A673 (cell line): ENCODE data around the gene CNN1. TPM values are rescaled to one million over a fixed set of nuclear protein-coding genes. Genes with fewer than 3 reads are reported as not detected.
A peak's percentile ranks its signal among the peaks of the same experiment; 100 is the strongest.

Source experiments
- BruUV-seq: library from RNA; stranded (reverse); fragments of 400-500 nt; replicated peaks from 2 replicates; lab custom pipeline; 2021; lab: Mats Ljungman, UMichigan
- CTCF ChIA-PET: fragments of 300-600 bp; sonication (Branson Sonifier 250); formaldehyde crosslinking; loops from one replicate; lab custom pipeline; 2022; ENCODE audit warnings: antibody characterized with exemption; lab: Charles Lee
- POLR2A ChIA-PET: fragments of 300-600 bp; sonication (Branson Sonifier 250); formaldehyde crosslinking; loops from one replicate; lab custom pipeline; 2022; ENCODE audit warnings: antibody characterized with exemption; ENCODE audit not compliant: low non-redundant PET; lab: Charles Lee
- DNase-seq: peaks from one replicate; pipeline ENCODE4 v3.0.0-alpha.2; 2015; ENCODE audit warnings: low spot score
- H3K27ac ChIP-seq: fragments of 200-600 bp; sonication (generic); 2 replicates; pipeline ENCODE4 v1.5.1; 2016; ENCODE audit warnings: mixed run types, low read depth, mild to moderate bottlenecking, mixed read lengths, antibody characterized with exemption, low read length; ENCODE audit not compliant: poor library complexity, severe bottlenecking
- H3K27me3 ChIP-seq: fragments of 200-600 bp; sonication (generic); replicated peaks from 2 replicates; pipeline ENCODE4 v1.6.1; 2017; ENCODE audit warnings: mixed run types, low read depth, mild to moderate bottlenecking, mixed read lengths, antibody characterized with exemption, low read length; ENCODE audit not compliant: insufficient read depth, poor library complexity
- H3K36me3 ChIP-seq: fragments of 200-600 bp; sonication (generic); 2 replicates; pipeline ENCODE4 v1.6.1; 2016; ENCODE audit warnings: mixed run types, mild to moderate bottlenecking, mixed read lengths, antibody characterized with exemption, low read length; ENCODE audit not compliant: insufficient read depth, poor library complexity, severe bottlenecking
- H3K4me1 ChIP-seq: fragments of 200-600 bp; sonication (generic); 2 replicates; pipeline ENCODE4 v1.6.1; 2017; ENCODE audit warnings: mixed run types, mild to moderate bottlenecking, mixed read lengths, antibody characterized with exemption, low read length; ENCODE audit not compliant: insufficient read depth, poor library complexity, severe bottlenecking
- H3K4me3 ChIP-seq: fragments of 200-600 bp; sonication (generic); 2 replicates; pipeline ENCODE4 v1.5.1; 2016; ENCODE audit warnings: low read depth, mixed run types, mild to moderate bottlenecking, mixed read lengths, low read length; ENCODE audit not compliant: poor library complexity, severe bottlenecking
- H3K9me3 ChIP-seq: fragments of 200-600 bp; sonication (generic); 2 replicates; pipeline ENCODE4 v1.6.1; 2016; ENCODE audit warnings: mixed run types, low read depth, mild to moderate bottlenecking, mixed read lengths, antibody characterized with exemption, low read length; ENCODE audit not compliant: poor library complexity, severe bottlenecking
- EZH2 ChIP-seq: fragments of 200-600 bp; sonication (generic); IDR thresholded peaks from 2 replicates; pipeline ENCODE4 v1.6.1; 2017; ENCODE audit warnings: borderline replicate concordance, low read depth, mild to moderate bottlenecking, mixed read lengths, antibody characterized with exemption, low read length; ENCODE audit not compliant: poor library complexity, severe bottlenecking
- intact Hi-C: fragments of 100-400 bp; cut with micrococcal nuclease; formaldehyde crosslinking; loops from one replicate; pipeline ENCODE4 v1.10.0; 2022; ENCODE audit not compliant: unreplicated experiment
- total RNA-seq: library from RNA; stranded (reverse); gene quantifications from 2 replicates; pipeline ENCODE4 v1.2.3, GENCODE V29; 2021
- TF ChIP-seq, protein P1 (sequence below): fragments of 300-800, 200-600 bp; sonication (generic); conservative IDR thresholded peaks from 2 replicates; pipeline ENCODE4 v1.5.1; 2017; ENCODE audit warnings: low read depth, mild to moderate bottlenecking, antibody characterized with exemption, low read length, moderate library complexity, mixed read lengths

The CNN1 gene
- total RNA-seq, 1 experiment from 2014 or later: 0.60 TPM

- ChIA-PET POLR2A (no interaction called here), CTCF (no interaction called here)
- intact Hi-C loops: no loop called here
- no TSS peak for BruUV-seq
- no peak for DNase-seq
- Histone ChIP-seq H3K36me3 (peaks cover 10% of the 10 kb centered on the region), H3K4me3 (no peak overlapping the region), H3K27me3 (no peaks in the 10 kb centered on the region), H3K27ac (no peak overlapping the region), H3K9me3 (no peaks in the 10 kb centered on the region), H3K4me1 (no peaks in the 10 kb centered on the region)
- no peak for TF ChIP-seq EZH2
- TF ChIP-seq, protein P1, sequence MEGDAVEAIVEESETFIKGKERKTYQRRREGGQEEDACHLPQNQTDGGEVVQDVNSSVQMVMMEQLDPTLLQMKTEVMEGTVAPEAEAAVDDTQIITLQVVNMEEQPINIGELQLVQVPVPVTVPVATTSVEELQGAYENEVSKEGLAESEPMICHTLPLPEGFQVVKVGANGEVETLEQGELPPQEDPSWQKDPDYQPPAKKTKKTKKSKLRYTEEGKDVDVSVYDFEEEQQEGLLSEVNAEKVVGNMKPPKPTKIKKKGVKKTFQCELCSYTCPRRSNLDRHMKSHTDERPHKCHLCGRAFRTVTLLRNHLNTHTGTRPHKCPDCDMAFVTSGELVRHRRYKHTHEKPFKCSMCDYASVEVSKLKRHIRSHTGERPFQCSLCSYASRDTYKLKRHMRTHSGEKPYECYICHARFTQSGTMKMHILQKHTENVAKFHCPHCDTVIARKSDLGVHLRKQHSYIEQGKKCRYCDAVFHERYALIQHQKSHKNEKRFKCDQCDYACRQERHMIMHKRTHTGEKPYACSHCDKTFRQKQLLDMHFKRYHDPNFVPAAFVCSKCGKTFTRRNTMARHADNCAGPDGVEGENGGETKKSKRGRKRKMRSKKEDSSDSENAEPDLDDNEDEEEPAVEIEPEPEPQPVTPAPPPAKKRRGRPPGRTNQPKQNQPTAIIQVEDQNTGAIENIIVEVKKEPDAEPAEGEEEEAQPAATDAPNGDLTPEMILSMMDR: no peak
These were observed 24.7 kb upstream of the CNN1 start for GRCh38 chr19:11513946-11514345.

GRCh38 chr19:11519138-11519537, 19.5 kb upstream of the CNN1 start:
- intact Hi-C loops: no loop called here
- CTCF ChIA-PET: no interaction called here

GRCh38 chr19:11528551-11529341, 9.9 kb upstream of the CNN1 start, which contains the start of gene ECSIT:
Gene ECSIT, minus strand, starts transcription at chr19:11529134. Its CDS starts 9,964 bp downstream, at chr19:11519170.
- H3K27me3 ChIP-seq: no peaks in the 10 kb centered on the region
- TSS peak; percentile 73 for BruUV-seq
- intact Hi-C loops: no loop called here
- ChIA-PET POLR2A (no interaction called here), CTCF (interaction anchor here (0.6 kb wide), 1 partner anchor 20 kb away, joined by 6 read pairs; no protein-coding TSS in a partner anchor)
- H3K9me3 ChIP-seq: no peaks in the 10 kb centered on the region
- H3K4me1 ChIP-seq: peaks cover 6% of the 10 kb centered on the region
- H3K27ac ChIP-seq: peak within 1 kb of the TSS; percentile 75
- TF ChIP-seq EZH2: no peak
- TF ChIP-seq, protein P1: no peak
- H3K4me3 ChIP-seq: peak within 1 kb of the TSS; percentile 65
- H3K36me3 ChIP-seq: no peaks in the 10 kb centered on the region
- DNase-seq: peak; percentile 98

More at GRCh38 chr19:11519138-11519537, 19.5 kb upstream of the CNN1 start:
- no peak for DNase-seq
- BruUV-seq: no TSS peak
- Histone ChIP-seq H3K9me3 (no peaks in the 10 kb centered on the region), H3K27me3 (no peaks in the 10 kb centered on the region), H3K4me3 (no peak overlapping the region), H3K4me1 (no peaks in the 10 kb centered on the region), H3K36me3 (peaks cover 6% of the 10 kb centered on the region), H3K27ac (no peak overlapping the region)
- TF ChIP-seq, protein P1: no peak
- TF ChIP-seq EZH2: no peak
- POLR2A ChIA-PET: interaction anchor here (0.6 kb wide), 1 partner anchor 11 kb away, joined by 3 read pairs; no protein-coding TSS in a partner anchor
